ENCODE data around the gene CSNK1D.

- TF ChIP-seq CTCF (IDR thresholded peaks at IDR 0.05), result no peak
- no peak for TF ChIP-seq POLR2AphosphoS5 (IDR thresholded peaks at IDR 0.05)
Measured at GRCh38 chr17:82257473-82257872, 16.0 kb downstream of the CSNK1D start.

All from suprapubic skin (tissue), 3 donors.